GM19395 (cell line): ENCODE results near the gene OTOP3.
A peak's percentile ranks its signal among the peaks of the same experiment; 100 is the strongest.
"Not testable (repeated sequence)": the region's sequence is repeated elsewhere in the genome, so short reads cannot be mapped to it uniquely, and the experiment has no call there.

Experiments
- ATAC-seq: cut with Tn5 transposase; IDR thresholded peaks from one replicate; pipeline ENCODE4 v1.9.1; 2021; ENCODE audit warnings: mild to moderate bottlenecking, moderate library complexity; ENCODE audit not compliant: unreplicated experiment

The OTOP3 gene

GRCh38 chr17:74979408-74980146, 43.9 kb downstream of the OTOP3 start:
- no peak for ATAC-seq

DNA sequence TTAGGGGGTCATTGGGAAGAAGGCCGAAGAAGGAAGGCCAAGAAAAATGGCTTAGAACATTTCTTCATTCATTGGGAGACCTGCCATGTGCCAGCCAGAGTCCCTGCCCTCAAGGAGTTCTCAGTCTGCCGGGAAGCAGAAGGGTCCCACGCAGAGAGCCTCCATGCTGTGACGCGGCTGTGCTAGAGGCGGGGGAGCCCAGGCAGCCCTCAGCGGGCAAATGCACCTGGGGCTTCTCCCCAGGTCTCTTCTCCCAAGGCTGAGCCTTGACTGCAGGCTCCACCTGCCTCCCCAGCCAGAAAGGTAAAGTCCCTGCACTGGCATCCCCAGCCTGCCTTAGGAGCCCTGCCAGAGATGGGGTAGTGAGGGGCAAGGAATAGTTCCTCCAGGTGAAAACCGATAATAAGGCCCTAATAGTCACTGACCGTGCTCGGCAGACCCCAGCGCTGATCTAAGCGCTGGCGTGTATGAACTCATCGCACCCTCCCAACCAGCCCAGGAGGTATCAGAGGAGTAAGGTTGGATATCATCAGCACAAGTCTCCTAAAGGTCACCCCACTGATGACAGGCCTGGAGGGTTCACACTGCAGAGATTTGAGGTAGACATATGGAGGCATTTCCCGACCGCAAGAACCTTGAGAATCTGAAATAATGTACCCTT, 45.8 kb downstream of the OTOP3 start:
- no peak for ATAC-seq

- ATAC-seq, result no peak
Measured at GRCh38 chr17:74981979-74982662, 46.4 kb downstream of the OTOP3 start.

- not testable (repeated sequence) for ATAC-seq
Measured at GRCh38 chr17:74982663-74983313, 47.1 kb downstream of the OTOP3 start.

- no peak for ATAC-seq
Measured at GRCh38 chr17:74986206-74986576, 50.5 kb downstream of the OTOP3 start.

DNA sequence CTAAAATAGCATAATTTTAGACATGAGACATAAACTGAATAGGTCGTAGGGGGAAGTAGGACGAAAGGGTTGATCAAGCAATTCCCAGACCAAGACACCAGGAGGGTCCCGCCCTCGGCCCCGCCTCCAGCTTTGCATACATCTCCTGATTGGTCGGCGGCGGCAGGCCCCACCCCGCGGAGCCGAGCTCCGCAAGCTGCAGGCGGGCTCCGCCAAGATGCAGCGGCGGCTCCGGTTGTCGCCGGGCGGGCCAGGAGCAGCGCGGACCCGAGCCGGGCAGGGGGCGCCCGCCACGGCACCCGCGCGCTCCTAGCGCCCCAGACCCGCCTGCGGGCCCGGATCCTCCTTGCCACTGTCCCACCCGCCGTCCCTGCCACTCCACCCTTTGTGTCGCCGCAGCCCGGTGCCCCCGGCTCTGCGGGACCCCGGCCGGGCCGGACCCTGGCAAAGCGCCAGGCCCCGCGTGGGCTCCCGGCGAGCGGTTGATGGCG, 51.8 kb downstream of the OTOP3 start, which contains the start of gene CDR2L:
Gene CDR2L, plus strand, starts transcription at position 215 of the 491 bp plus-strand sequence. CDS start 412 bp downstream, outside the sequence.
- ATAC-seq, result peak; percentile 88

- peak; percentile 35 for ATAC-seq
Measured at GRCh38 chr17:74987909-74988711, 52.4 kb downstream of the OTOP3 start.

DNA sequence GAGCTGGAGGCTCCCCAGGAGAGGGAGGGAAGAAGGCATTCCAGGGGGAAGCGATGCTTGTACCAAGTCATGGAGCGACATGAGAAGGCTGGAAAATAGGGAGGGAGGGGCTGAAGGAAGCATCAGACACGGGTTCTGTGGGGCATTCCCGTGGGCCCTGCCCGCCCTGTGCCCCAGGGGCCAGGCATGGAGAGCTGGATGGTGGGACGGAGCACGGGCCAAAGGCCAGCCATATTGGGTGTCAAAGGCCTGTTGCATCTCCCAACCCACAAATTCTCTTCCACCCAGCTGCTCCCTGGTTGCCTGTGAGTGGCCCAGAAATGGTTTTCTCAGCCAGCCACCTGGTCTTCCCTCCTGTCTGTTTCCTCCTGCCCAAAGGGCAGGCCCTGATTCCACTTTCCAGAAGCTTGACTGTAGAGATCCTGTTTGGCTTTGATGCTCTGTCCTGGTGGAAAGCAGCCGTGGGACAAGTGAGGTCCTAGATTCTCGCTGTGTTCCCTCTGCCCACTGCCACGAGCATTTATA, 54.9 kb downstream of the OTOP3 start:
- ATAC-seq, result no peak

- ATAC-seq, result no peak
Measured at GRCh38 chr17:74992223-74992622, 56.5 kb downstream of the OTOP3 start.

DNA sequence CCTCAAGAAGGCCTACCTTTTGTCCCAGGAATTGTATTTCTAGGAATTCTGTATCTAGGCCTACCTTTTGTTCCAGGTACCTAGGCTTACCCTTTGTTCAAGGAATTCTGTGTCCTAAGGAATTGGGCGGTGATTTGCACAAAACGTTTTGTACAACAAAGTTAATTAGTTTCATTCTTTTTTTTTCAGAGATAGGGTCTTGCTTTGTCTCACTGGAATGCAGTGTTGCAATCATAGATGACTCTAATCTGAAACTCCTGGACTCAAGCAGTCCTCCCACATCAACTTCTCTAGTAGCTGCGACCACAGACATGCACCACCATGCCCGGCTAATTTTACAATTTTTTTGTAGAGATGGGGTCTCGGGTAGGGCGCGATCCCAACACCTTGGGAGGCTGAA, 58.7 kb downstream of the OTOP3 start:
- ATAC-seq, result no peak

DNA sequence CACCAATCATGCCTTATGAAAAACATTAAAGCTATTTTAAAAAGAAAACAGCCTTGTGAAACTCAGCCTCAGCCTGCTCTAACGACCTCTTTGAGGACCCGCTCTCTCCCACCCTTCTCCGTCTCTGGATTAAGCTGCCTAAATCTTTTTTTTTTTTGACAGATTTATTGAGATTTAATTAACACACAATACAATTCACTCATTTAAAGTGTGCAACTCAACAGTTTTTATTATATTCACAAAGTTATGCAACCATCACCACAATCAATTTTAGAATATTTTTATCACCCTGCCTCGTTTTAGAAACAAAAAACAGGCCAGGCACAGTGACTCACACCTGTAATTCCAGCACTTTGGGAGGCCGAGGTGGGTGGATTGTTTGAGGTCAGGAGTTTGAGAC, 60.1 kb downstream of the OTOP3 start:
- no peak for ATAC-seq

DNA sequence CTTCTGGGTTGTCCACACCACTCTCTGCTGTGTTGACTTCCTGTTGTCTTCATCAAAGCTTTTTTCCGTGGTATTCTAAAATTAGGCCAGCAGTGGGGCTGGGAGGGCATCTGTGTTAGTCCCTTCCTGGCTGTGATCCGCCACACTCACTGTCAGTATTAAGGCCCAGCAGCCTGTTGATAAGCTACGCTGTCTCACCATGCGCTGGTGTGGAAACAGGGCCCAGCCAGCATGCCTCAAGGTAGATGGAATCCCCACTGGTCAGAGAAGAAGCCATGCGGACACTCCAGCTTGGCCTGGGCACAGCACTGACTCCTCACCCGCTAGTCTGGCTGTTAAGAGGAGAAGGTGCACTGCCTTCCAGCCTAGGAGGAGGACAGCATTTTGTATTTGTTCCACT, 63.1 kb downstream of the OTOP3 start:
- ATAC-seq, result no peak

DNA sequence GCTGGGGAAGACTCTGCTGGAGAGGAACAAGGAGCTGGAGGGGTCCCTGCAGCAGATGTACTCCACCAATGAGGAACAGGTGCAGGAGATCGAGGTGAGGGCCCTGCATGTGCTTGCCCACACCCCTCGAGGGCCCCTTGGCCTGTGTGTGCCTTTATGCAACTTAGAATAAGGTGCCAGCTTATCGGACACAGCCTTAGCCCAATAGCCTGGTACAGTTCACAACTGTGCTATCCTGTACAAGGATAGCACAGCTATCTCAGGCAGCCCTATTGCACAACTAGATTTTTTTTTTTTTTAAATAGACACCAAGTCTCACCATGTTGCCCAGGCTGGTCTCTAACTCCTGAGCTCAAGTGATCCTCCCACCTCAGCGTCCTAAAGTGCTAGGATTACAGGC, 63.8 kb downstream of the OTOP3 start:
- no peak for ATAC-seq
